ENCODE data around the gene FBXL13.
"Not testable (repeated sequence)": the region's sequence is repeated elsewhere in the genome, so short reads cannot be mapped to it uniquely, and the experiment has no call there.

FBXL13 gene

GRCh38 chr7:103058122-103058521 lies 16.5 kb downstream of the FBXL13 start:
- DNase-seq (ENCODE audit: low read depth): no peak
- TF ChIP-seq CTCF (IDR thresholded peaks at IDR 0.05; ENCODE audit: control insufficient read depth, extremely low read depth, insufficient read depth): no peak
- H3K4me3 ChIP-seq (ENCODE audit: low read depth, low read length): no peak overlapping the region

- not testable (repeated sequence) for DNase-seq (ENCODE audit: low read depth); H3K4me3 ChIP-seq (ENCODE audit: low read depth, low read length)
Measured at GRCh38 chr7:103056006-103056405, 18.6 kb downstream of the FBXL13 start.

GRCh38 chr7:103051519-103051918 lies 23.1 kb downstream of the FBXL13 start:
- TF ChIP-seq CTCF (IDR thresholded peaks at IDR 0.05; ENCODE audit: control insufficient read depth, extremely low read depth, insufficient read depth): no peak
- no peak for DNase-seq (ENCODE audit: low read depth)
- H3K4me3 ChIP-seq (ENCODE audit: low read depth, low read length): no peak overlapping the region

GRCh38 chr7:103048833-103049232 lies 25.8 kb downstream of the FBXL13 start:
- TF ChIP-seq CTCF (IDR thresholded peaks at IDR 0.05; ENCODE audit: control insufficient read depth, extremely low read depth, insufficient read depth): no peak
- H3K4me3 ChIP-seq (ENCODE audit: low read depth, low read length): no peak overlapping the region
- no peak for DNase-seq (ENCODE audit: low read depth)

- H3K4me3 ChIP-seq (ENCODE audit: low read depth, low read length); DNase-seq (ENCODE audit: low read depth): not testable (repeated sequence)
Measured at GRCh38 chr7:103041815-103042214, 32.8 kb downstream of the FBXL13 start.

GRCh38 chr7:103037823-103038739 lies 36.5 kb downstream of the FBXL13 start:
- not testable (repeated sequence) for H3K4me3 ChIP-seq (ENCODE audit: low read depth, low read length); DNase-seq (ENCODE audit: low read depth)

GRCh38 chr7:103037476-103037822 lies 37.1 kb downstream of the FBXL13 start:
- TF ChIP-seq CTCF (IDR thresholded peaks at IDR 0.05; ENCODE audit: control insufficient read depth, extremely low read depth, insufficient read depth): no peak
- H3K4me3 ChIP-seq (ENCODE audit: low read depth, low read length): no peak overlapping the region

GRCh38 chr7:103034318-103034717 lies 40.3 kb downstream of the FBXL13 start:
- not testable (repeated sequence) for H3K4me3 ChIP-seq (ENCODE audit: low read depth, low read length); DNase-seq (ENCODE audit: low read depth)

More at GRCh38 chr7:103037476-103037822, 37.1 kb downstream of the FBXL13 start:
- DNase-seq (ENCODE audit: low read depth): no peak

GRCh38 chr7:103031781-103032180 lies 42.8 kb downstream of the FBXL13 start:
- DNase-seq (ENCODE audit: low read depth): no peak
- TF ChIP-seq CTCF (IDR thresholded peaks at IDR 0.05; ENCODE audit: control insufficient read depth, extremely low read depth, insufficient read depth): no peak
- no peak overlapping the region for H3K4me3 ChIP-seq (ENCODE audit: low read depth, low read length)
